SH-SY5Y (cell line): Measurements from ENCODE around the gene PTPRK.

ENCODE experiments used
- GATA2 ChIP-seq: IDR thresholded peaks from 2 replicates; pipeline ENCODE4 v1.6.1; 2011; ENCODE audit warnings: mild to moderate bottlenecking, low read depth, low read length
- GATA3 ChIP-seq: IDR thresholded peaks from 2 replicates; pipeline ENCODE4 v1.6.1; 2011; ENCODE audit warnings: low read depth, mild to moderate bottlenecking, low read length, moderate library complexity

GRCh38 chr6:128528241-128528640 lies 7.8 kb upstream of the PTPRK start:
- TF ChIP-seq GATA2 (no peak), GATA3 (no peak)
